ENCODE data around the gene LRGUK. TPM values are rescaled to one million over a fixed set of nuclear protein-coding genes. Genes with fewer than 3 reads are reported as not detected.
"Not testable (repeated sequence)": the region's sequence is repeated elsewhere in the genome, so short reads cannot be mapped to it uniquely, and the experiment has no call there.

Gene LRGUK, protein sequence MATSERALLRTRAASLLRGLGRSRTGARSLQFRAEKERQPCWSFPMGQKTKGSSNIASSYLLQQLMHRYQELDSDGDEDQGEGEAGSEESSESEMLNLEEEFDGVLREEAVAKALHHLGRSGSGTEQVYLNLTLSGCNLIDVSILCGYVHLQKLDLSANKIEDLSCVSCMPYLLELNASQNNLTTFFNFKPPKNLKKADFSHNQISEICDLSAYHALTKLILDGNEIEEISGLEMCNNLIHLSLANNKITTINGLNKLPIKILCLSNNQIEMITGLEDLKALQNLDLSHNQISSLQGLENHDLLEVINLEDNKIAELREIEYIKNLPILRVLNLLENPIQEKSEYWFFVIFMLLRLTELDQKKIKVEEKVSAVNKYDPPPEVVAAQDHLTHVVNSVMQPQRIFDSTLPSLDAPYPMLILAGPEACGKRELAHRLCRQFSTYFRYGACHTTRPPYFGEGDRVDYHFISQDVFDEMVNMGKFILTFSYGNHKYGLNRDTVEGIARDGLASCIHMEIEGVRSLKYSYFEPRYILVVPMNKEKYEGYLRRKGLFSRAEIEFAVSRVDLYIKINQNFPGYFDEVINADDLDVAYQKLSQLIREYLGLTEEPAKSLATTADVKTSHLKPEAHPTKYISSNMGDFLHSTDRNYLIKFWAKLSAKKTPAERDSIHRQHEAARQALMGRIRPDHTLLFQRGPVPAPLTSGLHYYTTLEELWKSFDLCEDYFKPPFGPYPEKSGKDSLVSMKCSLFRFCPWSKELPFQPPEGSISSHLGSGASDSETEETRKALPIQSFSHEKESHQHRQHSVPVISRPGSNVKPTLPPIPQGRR
- total RNA-seq (0.42 TPM), polyA plus RNA-seq (0.16 TPM)
- long read RNA-seq, donor 1, result 0 reads
- long read RNA-seq, donor 2, result 0 reads
- long read RNA-seq, donor 3, result 0 reads
- long read RNA-seq, donor 4, result 0 reads
- long read RNA-seq, donor 5, result 0 reads
- long read RNA-seq, donor 6, result 0 reads
- long read RNA-seq, donor 7, result 0 reads
- long read RNA-seq, donor 8, result 0 reads
- long read RNA-seq, donor 9, result 0 reads
- long read RNA-seq, donor 10, result 0 reads

- peaks cover 2 to 4% of the 10 kb centered on the region in 2 donors for H3K27me3 ChIP-seq (ENCODE audit: control insufficient read depth in 2 of 2, insufficient read depth in 1 of 2, low read length in 1 of 2)
- peak; percentile 52 to 89 (median 80) for DNase-seq (ENCODE audit: low read depth in 6 of 9, low spot score in 9 of 9)
- WGBS, result 2% methylated on average over 43 of the region's 43 CpGs
- no peaks in the 10 kb centered on the region for H3K36me3 ChIP-seq (ENCODE audit: control insufficient read depth in 2 of 2, insufficient read depth in 2 of 2, low read length in 1 of 2)
- H3K9me3 ChIP-seq (ENCODE audit: control insufficient read depth in 2 of 2, insufficient read depth in 1 of 2, low read length in 1 of 2), result no peaks in the 10 kb centered on the region
- H3K27ac ChIP-seq (ENCODE audit: low read depth in 1 of 2, low read length in 1 of 2), result peak within 1 kb of the TSS in 1 of 2 donors; percentile 34
- H3K4me1 ChIP-seq (ENCODE audit: control insufficient read depth in 2 of 2, insufficient read depth in 2 of 2, low read length in 2 of 2), result peaks cover 0 to 11% of the 10 kb centered on the region in 2 donors
- H3K4me3 ChIP-seq (ENCODE audit: low read length in 2 of 2), result peak within 1 kb of the TSS; percentile 47 to 53
Observed at GRCh38 chr7:134126966-134127848, at the start of gene LRGUK. LRGUK (plus strand) TSS chr7:134127340; CDS start chr7:134127368, 28 bp downstream.

GRCh38 chr7:134077560-134077959 lies 49.6 kb upstream of the LRGUK start:
- not testable (repeated sequence) for H3K27me3 ChIP-seq (ENCODE audit: control insufficient read depth in 2 of 2, insufficient read depth in 1 of 2, low read length in 1 of 2); H3K4me3 ChIP-seq (ENCODE audit: low read length in 2 of 2); H3K4me1 ChIP-seq (ENCODE audit: control insufficient read depth in 2 of 2, insufficient read depth in 2 of 2, low read length in 2 of 2); H3K27ac ChIP-seq (ENCODE audit: low read depth in 1 of 2, low read length in 1 of 2); DNase-seq (ENCODE audit: low read depth in 6 of 9, low spot score in 9 of 9); H3K36me3 ChIP-seq (ENCODE audit: control insufficient read depth in 2 of 2, insufficient read depth in 2 of 2, low read length in 1 of 2); H3K9me3 ChIP-seq (ENCODE audit: control insufficient read depth in 2 of 2, insufficient read depth in 1 of 2, low read length in 1 of 2)
- WGBS, result 97% methylated on average over 2 of the region's 2 CpGs

GRCh38 chr7:134078991-134079390 lies 48.1 kb upstream of the LRGUK start:
- WGBS, result 59% methylated on average over 2 of the region's 2 CpGs
- no peaks in the 10 kb centered on the region for H3K9me3 ChIP-seq (ENCODE audit: control insufficient read depth in 2 of 2, insufficient read depth in 1 of 2, low read length in 1 of 2)
- no peaks in the 10 kb centered on the region for H3K36me3 ChIP-seq (ENCODE audit: control insufficient read depth in 2 of 2, insufficient read depth in 2 of 2, low read length in 1 of 2)
- no peak overlapping the region for H3K27ac ChIP-seq (ENCODE audit: low read depth in 1 of 2, low read length in 1 of 2)
- H3K4me1 ChIP-seq (ENCODE audit: control insufficient read depth in 2 of 2, insufficient read depth in 2 of 2, low read length in 2 of 2), result no peaks in the 10 kb centered on the region
- H3K27me3 ChIP-seq (ENCODE audit: control insufficient read depth in 2 of 2, insufficient read depth in 1 of 2, low read length in 1 of 2), result no peaks in the 10 kb centered on the region
- no peak overlapping the region for H3K4me3 ChIP-seq (ENCODE audit: low read length in 2 of 2)
- DNase-seq (ENCODE audit: low read depth in 6 of 9, low spot score in 9 of 9), result no peak

DNA sequence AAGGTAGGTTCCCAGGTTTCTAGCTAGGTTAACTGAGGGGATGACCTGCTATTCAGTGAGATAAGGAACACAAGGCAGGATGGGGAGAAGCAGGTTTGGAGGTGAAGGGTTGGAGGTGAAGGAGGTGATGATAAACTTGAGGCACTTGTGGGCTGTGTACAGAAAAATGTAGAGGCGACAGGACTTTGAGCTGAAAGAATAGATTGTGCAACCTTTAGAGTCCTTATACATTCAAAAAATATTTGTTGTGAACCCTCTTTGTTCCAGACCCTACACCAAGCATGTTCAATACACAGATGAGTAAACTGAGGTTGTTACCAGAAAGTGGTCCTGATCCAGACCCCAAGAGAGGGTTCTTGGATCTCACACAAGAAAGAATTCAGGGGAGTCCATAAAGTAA lies 45.4 kb upstream of the LRGUK start:
- no peaks in the 10 kb centered on the region for H3K9me3 ChIP-seq (ENCODE audit: control insufficient read depth in 2 of 2, insufficient read depth in 1 of 2, low read length in 1 of 2)
- no peaks in the 10 kb centered on the region for H3K27me3 ChIP-seq (ENCODE audit: control insufficient read depth in 2 of 2, insufficient read depth in 1 of 2, low read length in 1 of 2)
- WGBS, result 100% methylated on average over 1 of the region's 1 CpG
- H3K4me3 ChIP-seq (ENCODE audit: low read length in 2 of 2), result no peak overlapping the region
- H3K27ac ChIP-seq (ENCODE audit: low read depth in 1 of 2, low read length in 1 of 2), result no peak overlapping the region
- H3K4me1 ChIP-seq (ENCODE audit: control insufficient read depth in 2 of 2, insufficient read depth in 2 of 2, low read length in 2 of 2), result no peaks in the 10 kb centered on the region
- no peaks in the 10 kb centered on the region for H3K36me3 ChIP-seq (ENCODE audit: control insufficient read depth in 2 of 2, insufficient read depth in 2 of 2, low read length in 1 of 2)
- DNase-seq (ENCODE audit: low read depth in 6 of 9, low spot score in 9 of 9), result no peak

DNA sequence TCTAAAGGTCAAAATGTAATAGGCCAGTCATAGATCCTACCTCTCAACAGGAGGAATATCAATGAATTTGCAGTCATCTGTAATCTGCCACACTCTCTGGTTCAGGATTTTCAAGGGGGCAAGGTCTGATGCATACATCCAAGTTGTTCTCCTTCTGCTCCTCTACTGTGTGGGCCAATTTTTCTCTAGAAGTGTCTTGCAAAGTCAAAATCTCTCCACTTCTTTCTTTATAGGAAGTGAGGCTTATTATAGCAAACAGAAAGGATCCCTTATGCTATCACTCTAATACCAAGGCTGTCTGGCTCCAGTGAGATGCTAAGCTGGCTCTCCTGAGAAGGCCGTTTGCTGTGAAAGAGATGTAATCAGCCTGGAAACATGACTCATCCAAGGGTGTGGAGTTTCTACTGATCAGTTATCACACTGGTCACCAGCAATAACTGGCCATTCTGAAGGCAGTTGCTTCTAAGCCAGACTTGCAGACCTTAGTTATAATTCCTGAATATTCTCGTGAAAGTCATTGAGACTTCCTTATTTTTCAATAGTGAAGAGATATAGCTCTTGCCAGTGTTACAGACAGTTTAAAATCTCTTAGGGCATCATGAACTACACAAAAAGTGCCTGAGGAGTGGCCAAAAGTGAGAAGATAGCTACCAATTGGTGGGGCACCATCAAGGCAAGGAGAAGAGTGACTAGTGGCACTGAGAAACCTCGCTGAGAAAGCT lies 43.2 kb upstream of the LRGUK start:
- H3K9me3 ChIP-seq (ENCODE audit: control insufficient read depth in 2 of 2, insufficient read depth in 1 of 2, low read length in 1 of 2), result no peaks in the 10 kb centered on the region
- no peak overlapping the region for H3K4me3 ChIP-seq (ENCODE audit: low read length in 2 of 2)
- H3K27me3 ChIP-seq (ENCODE audit: control insufficient read depth in 2 of 2, insufficient read depth in 1 of 2, low read length in 1 of 2), result no peaks in the 10 kb centered on the region
- 97% methylated on average over 3 of the region's 3 CpGs for WGBS
- H3K4me1 ChIP-seq (ENCODE audit: control insufficient read depth in 2 of 2, insufficient read depth in 2 of 2, low read length in 2 of 2), result no peaks in the 10 kb centered on the region
- no peak for DNase-seq (ENCODE audit: low read depth in 6 of 9, low spot score in 9 of 9)
- no peak overlapping the region for H3K27ac ChIP-seq (ENCODE audit: low read depth in 1 of 2, low read length in 1 of 2)
- no peaks in the 10 kb centered on the region for H3K36me3 ChIP-seq (ENCODE audit: control insufficient read depth in 2 of 2, insufficient read depth in 2 of 2, low read length in 1 of 2)

DNA sequence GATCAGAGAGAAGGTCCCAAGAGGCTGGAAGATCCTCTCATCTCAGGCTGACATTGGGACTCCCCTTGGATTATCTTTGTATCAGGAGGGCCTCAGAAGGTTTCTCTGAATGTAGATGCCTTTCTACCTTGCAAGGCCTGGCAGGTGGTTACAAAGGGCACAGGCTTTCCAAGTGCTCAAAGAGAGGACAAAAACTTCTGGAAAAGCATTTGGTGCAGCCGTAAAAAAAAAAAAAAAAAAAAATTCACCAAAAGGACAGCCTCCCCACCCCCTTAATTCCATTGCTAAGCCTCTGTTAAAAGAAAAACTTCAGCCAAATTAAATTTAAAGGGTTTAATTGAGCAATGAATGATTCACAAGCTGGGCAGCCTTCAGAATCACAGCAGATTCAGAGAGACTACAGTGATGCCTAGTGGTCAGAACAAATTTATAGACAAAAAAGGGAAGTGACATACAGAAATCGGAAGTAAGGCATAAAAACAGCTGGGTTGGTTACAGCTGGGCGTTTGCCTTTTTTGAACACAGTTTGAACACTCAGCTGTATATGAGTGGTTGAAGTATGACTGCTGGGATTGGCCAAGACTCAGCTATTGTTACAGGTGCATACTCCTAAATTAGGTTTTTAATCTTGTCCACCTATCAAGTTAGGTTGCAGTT lies 42.5 kb upstream of the LRGUK start:
- WGBS, result 66% methylated on average over 3 of the region's 3 CpGs
- H3K27me3 ChIP-seq (ENCODE audit: control insufficient read depth in 2 of 2, insufficient read depth in 1 of 2, low read length in 1 of 2), result no peaks in the 10 kb centered on the region
- no peaks in the 10 kb centered on the region for H3K36me3 ChIP-seq (ENCODE audit: control insufficient read depth in 2 of 2, insufficient read depth in 2 of 2, low read length in 1 of 2)
- no peak overlapping the region for H3K27ac ChIP-seq (ENCODE audit: low read depth in 1 of 2, low read length in 1 of 2)
- DNase-seq (ENCODE audit: low read depth in 6 of 9, low spot score in 9 of 9), result no peak
- no peaks in the 10 kb centered on the region for H3K4me1 ChIP-seq (ENCODE audit: control insufficient read depth in 2 of 2, insufficient read depth in 2 of 2, low read length in 2 of 2)
- no peak overlapping the region for H3K4me3 ChIP-seq (ENCODE audit: low read length in 2 of 2)
- no peaks in the 10 kb centered on the region for H3K9me3 ChIP-seq (ENCODE audit: control insufficient read depth in 2 of 2, insufficient read depth in 1 of 2, low read length in 1 of 2)

- Histone ChIP-seq H3K36me3 (ENCODE audit: control insufficient read depth in 2 of 2, insufficient read depth in 2 of 2, low read length in 1 of 2) (no peaks in the 10 kb centered on the region), H3K27ac (ENCODE audit: low read depth in 1 of 2, low read length in 1 of 2) (no peak overlapping the region), H3K4me3 (ENCODE audit: low read length in 2 of 2) (no peak overlapping the region), H3K9me3 (ENCODE audit: control insufficient read depth in 2 of 2, insufficient read depth in 1 of 2, low read length in 1 of 2) (no peaks in the 10 kb centered on the region), H3K4me1 (ENCODE audit: control insufficient read depth in 2 of 2, insufficient read depth in 2 of 2, low read length in 2 of 2) (no peaks in the 10 kb centered on the region), H3K27me3 (ENCODE audit: control insufficient read depth in 2 of 2, insufficient read depth in 1 of 2, low read length in 1 of 2) (no peaks in the 10 kb centered on the region)
- DNase-seq (ENCODE audit: low read depth in 6 of 9, low spot score in 9 of 9), result no peak
Observed at GRCh38 chr7:134085311-134085710, 41.8 kb upstream of the LRGUK start.
